Mucosa of stomach (tissue), 1 donor: ENCODE results near the gene MGAT4B.

Source experiments
- H3K27me3 ChIP-seq: one replicate; pipeline ENCODE4 v1.7.0; 2013; ENCODE audit warnings: mild to moderate bottlenecking, low read length; ENCODE audit not compliant: control insufficient read depth, insufficient read depth
- H3K36me3 ChIP-seq: one replicate; pipeline ENCODE4 v1.7.0; 2013; ENCODE audit warnings: low read length; ENCODE audit not compliant: control insufficient read depth, insufficient read depth
- H3K4me1 ChIP-seq: one replicate; pipeline ENCODE4 v1.7.0; 2013; ENCODE audit warnings: mild to moderate bottlenecking, low read length; ENCODE audit not compliant: control insufficient read depth, insufficient read depth
- H3K4me3 ChIP-seq: one replicate; pipeline ENCODE4 v1.7.0; 2013; ENCODE audit warnings: low read length
- H3K9ac ChIP-seq: one replicate; pipeline ENCODE4 v1.7.0; 2013; ENCODE audit warnings: mild to moderate bottlenecking, low read length, moderate library complexity
- H3K9me3 ChIP-seq: one replicate; pipeline ENCODE4 v1.7.0; 2013; ENCODE audit warnings: mild to moderate bottlenecking, low read length, moderate library complexity; ENCODE audit not compliant: control insufficient read depth
- donor health status: Pancreatic carcinoma.

MGAT4B gene

DNA sequence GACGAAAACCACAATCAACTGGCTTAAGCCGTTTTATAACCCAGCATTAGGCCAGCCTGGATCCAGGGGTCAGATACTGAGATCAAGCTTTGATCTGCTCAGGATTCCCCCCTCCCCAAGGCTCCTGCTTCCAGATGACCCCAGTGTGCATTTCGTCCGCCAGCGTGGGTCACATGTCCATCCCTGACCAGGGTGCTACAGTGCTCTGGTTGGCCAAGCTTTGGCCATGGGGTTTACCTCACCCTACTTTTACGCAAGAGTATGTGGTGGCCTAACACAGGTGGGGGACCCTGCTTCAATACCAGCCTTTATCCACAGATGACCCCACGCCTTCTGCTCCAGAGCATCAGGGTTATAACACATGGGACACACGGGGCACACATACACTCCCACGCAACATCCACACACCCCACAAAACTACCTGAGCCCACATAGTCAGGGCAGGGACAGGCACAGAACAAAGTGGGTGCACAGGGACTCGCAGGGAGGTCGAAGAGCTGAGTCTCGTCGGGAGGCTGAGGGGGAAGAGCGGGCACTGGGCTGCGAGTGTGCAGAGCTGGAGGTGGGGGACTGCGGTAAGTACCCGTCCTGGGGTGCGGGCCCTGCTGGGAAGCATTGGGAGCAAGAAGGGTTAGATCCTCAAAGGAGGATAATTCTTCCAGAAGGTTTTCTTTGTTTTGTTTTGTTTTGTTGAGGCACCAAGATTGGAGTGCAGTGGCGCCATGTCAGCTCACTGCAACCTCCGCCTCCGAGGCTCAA is 9.0 kb upstream of the MGAT4B start:
- Histone ChIP-seq H3K4me1 (peaks cover 31% of the 10 kb centered on the region), H3K9me3 (no peaks in the 10 kb centered on the region), H3K9ac (no peak overlapping the region), H3K4me3 (no peak overlapping the region), H3K36me3 (no peaks in the 10 kb centered on the region), H3K27me3 (no peaks in the 10 kb centered on the region)

DNA sequence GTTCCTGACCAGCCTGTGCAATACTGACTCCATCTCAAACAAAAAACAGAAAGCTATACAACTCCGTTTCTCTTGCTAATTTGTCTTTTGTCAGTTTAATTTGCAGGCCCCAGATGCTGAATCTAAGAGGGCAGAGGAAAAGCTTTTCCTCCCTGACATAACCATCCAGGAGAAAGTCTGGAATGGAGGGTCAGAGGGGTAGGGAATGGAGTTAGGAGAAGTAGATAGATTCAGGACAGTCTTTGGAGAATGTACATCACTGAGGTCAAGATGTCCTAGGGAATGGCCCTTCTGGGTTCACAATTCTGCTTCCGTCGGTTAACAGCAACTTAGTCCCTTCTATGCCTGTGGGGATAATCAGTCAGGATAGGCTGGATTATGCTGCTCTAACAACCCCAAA is 7.4 kb upstream of the MGAT4B start:
- no peaks in the 10 kb centered on the region for H3K36me3 ChIP-seq
- no peaks in the 10 kb centered on the region for H3K9me3 ChIP-seq
- peaks cover 16% of the 10 kb centered on the region for H3K4me1 ChIP-seq

DNA sequence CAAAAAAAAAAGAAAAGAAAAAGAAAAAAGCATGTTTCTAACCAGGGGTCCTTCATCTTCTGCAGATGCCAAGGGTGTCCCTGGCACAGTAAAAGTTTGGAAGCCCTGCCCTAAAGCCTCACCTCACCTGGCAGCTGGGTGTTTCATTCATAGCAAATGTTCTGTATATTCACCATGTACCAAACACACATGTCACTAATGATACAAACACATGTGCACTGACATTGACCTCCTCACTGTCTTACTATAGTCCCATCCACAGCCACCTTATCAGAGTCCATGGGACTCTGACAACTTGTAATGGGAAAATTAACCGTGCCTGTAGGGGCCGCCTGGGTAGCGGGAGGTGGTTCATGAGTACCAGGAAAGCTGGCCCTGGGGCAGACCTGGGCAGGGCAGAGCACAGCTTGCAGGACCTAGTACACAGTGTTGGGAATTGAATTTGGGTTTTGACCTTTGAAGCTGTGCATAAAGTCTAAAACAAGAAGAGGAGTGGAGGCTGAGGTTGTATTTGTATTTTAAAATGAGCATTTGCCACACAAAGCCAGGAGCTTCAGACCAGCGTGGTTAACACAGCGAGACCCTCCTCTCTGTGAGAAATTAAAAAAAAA is 6.4 kb upstream of the MGAT4B start:
- no peaks in the 10 kb centered on the region for H3K27me3 ChIP-seq
- H3K4me3 ChIP-seq = no peak overlapping the region
- H3K9me3 ChIP-seq = no peaks in the 10 kb centered on the region
- H3K4me1 ChIP-seq = peaks cover 11% of the 10 kb centered on the region
- H3K36me3 ChIP-seq = no peaks in the 10 kb centered on the region
- H3K9ac ChIP-seq = no peak overlapping the region

More for the DNA sequence above, 7.4 kb upstream of the MGAT4B start:
- no peak overlapping the region for H3K4me3 ChIP-seq
- H3K27me3 ChIP-seq = no peaks in the 10 kb centered on the region
- H3K9ac ChIP-seq = no peak overlapping the region

DNA sequence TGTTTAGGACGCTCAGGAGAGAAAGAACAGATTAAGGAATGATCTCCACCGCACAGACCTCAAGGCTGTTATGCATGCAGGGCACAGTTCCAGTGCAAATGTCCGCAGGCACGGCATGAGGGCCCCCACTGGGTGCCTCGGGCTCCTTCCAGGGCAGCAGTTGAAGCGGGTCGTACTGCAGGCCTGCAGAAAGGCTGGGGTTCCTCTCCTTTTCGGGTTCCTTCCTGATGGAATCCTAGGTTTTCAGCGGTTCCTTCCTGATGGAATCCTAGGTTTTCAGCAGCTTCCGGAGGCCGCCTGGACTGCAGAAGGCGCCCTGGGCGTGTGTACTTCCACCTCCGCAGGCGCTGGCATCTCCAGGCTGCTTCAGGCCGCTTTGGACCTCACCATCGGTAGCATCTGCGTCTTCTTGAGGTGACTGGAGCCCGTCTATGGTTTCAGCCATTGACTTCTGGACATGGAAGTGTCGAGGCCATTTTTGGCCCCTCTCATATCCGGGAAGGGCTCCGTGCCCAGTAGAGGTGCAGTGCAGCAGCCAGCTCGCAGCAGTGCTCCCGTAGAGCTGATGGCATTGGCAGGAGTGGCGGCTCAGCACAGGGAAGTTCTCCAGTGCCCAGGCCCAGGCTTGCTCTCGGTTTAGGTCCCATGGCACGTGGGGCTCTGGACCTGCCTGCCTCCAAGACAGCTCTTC is 5.6 kb upstream of the MGAT4B start:
- no peak overlapping the region for H3K9ac ChIP-seq
- no peaks in the 10 kb centered on the region for H3K27me3 ChIP-seq
- H3K4me1 ChIP-seq = peaks cover 9% of the 10 kb centered on the region
- no peaks in the 10 kb centered on the region for H3K9me3 ChIP-seq
- H3K4me3 ChIP-seq = no peak overlapping the region
- no peaks in the 10 kb centered on the region for H3K36me3 ChIP-seq

DNA sequence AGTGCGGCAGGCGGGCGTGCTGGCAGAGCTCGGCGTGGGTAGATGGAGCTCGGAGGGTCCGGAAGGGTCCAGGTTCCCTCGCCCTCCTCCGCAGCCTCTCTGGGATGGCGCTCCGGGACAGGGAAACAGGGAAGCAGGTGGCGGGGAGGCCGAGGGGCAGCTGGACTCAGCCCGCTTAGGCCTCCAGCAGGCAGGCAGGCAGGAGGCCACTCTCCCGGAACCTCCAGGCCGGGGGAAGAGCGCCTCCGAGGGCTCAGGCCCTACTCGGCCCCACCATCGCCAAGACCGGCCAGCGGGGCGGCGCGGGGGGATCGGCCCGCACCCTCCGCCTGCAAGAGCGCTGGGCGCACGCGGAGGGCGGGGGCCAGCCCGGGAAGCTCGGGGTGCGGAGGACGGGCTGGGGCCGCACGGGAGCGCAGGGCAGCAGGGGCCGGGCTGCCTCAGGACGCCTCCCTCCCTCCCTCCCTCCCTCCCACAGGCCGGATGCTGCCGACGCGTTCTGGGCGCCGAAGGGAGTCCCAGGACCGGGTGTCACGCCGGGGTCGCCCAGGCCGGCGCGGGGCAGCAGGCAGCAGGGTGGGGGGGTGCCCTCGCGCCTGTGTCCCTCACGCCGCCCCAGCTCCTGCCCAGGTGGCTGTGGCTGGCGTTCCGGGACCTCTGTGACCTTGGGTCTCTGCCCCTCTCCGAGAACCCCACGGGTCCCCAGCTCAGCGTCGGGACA is 977 bp downstream of the MGAT4B start:
- Histone ChIP-seq H3K27me3 (no peaks in the 10 kb centered on the region), H3K9ac (peak overlapping the region; percentile 56), H3K36me3 (peaks cover 3% of the 10 kb centered on the region), H3K4me1 (peaks cover 44% of the 10 kb centered on the region), H3K9me3 (no peaks in the 10 kb centered on the region), H3K4me3 (peak overlapping the region; percentile 10)

DNA sequence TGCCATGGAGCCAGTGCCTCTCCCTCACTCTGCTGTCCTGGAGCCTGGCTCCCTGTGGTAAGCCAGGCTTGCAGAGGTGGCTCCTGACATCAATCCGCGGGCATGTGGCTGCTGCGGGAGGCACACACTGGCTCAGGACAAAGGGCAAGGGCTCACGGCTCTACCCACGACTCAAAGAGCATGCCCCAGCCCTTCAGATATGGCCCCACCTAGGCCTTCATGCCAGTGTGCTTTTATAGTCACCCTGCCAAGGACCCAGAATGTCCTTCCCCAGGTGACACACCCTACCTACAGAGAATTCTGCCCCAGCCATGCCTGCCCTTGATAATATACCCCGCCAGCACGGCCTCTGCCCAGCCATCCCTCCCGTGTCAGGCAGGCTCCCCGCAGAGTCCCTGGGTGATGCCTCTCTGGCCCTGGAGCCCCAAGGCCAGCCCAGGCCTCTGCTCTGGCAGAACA is 1.6 kb downstream of the MGAT4B start:
- peaks cover 7% of the 10 kb centered on the region for H3K36me3 ChIP-seq
- no peaks in the 10 kb centered on the region for H3K27me3 ChIP-seq
- H3K4me1 ChIP-seq = peaks cover 44% of the 10 kb centered on the region
- H3K4me3 ChIP-seq = peak overlapping the region; percentile 10
- peak overlapping the region; percentile 56 for H3K9ac ChIP-seq
- H3K9me3 ChIP-seq = no peaks in the 10 kb centered on the region

DNA sequence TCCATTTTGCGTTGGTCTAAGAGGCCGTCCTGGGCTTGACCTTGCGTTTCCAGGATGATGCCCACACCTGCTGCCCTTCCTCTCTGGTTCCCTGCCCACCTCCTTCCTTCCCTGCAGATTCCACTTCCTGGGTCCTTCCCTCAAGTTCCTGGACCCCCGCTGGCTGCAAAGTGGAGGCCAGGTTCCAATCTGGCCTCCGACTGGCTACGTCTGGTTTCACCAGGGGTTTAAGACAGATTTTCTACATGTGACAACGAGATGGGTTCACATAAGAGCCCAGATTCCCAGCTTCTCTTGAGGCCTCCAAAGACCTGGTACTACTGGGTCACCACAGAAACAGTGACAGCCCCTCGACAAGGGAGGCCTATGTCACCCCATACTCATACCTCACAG is 2.1 kb downstream of the MGAT4B start:
- peak overlapping the region; percentile 56 for H3K9ac ChIP-seq
- H3K36me3 ChIP-seq = peaks cover 13% of the 10 kb centered on the region
- H3K27me3 ChIP-seq = no peaks in the 10 kb centered on the region
- H3K4me1 ChIP-seq = peaks cover 44% of the 10 kb centered on the region
- peak overlapping the region; percentile 10 for H3K4me3 ChIP-seq
- H3K9me3 ChIP-seq = no peaks in the 10 kb centered on the region

DNA sequence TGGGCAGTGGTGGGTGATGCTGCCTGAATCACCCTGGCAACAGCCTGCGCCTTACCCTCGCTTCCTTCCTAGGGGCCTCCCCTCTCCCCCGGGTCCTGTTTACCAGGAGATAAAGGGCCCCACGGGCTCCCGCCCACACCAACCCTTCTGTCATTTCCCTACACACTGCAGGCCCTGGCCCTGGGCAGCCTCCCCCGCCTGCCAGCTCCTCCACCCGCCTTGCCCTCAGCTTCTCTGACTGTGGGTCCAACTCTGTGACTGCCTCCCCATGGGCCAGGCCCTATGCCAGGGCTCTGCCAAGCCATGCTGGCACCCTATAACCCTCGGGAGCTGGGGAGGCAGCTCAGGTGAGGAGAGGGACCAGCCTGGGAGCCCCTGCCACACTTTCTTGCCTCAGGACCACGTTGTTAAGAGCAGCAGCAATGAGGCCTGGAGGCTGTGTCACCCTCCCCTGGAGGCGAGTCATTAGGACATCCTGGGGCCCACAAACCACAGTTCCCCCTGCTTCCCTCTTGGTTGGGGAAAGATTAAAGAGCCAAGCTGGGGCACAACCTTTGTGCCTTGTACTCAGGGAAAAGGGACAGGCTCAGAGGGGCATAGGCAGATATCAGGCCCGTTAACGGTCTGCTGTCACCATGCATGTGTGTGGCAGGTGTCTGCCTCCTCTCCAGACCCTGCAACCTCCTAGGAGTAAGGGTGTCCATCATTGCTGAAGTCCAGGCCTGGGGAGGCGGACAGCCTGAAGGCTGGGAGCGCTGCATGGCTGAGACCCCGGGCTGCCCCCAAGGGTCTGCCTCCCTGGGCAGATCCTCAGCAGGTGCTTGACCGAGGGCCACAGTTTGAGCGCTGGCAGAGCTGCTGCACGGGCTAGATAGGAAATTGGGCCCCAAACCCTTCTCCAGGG is 2.8 kb downstream of the MGAT4B start:
- Histone ChIP-seq H3K27me3 (no peaks in the 10 kb centered on the region), H3K4me3 (peak overlapping the region; percentile 10), H3K9ac (peak overlapping the region; percentile 56), H3K36me3 (peaks cover 18% of the 10 kb centered on the region), H3K9me3 (no peaks in the 10 kb centered on the region), H3K4me1 (peaks cover 44% of the 10 kb centered on the region)

DNA sequence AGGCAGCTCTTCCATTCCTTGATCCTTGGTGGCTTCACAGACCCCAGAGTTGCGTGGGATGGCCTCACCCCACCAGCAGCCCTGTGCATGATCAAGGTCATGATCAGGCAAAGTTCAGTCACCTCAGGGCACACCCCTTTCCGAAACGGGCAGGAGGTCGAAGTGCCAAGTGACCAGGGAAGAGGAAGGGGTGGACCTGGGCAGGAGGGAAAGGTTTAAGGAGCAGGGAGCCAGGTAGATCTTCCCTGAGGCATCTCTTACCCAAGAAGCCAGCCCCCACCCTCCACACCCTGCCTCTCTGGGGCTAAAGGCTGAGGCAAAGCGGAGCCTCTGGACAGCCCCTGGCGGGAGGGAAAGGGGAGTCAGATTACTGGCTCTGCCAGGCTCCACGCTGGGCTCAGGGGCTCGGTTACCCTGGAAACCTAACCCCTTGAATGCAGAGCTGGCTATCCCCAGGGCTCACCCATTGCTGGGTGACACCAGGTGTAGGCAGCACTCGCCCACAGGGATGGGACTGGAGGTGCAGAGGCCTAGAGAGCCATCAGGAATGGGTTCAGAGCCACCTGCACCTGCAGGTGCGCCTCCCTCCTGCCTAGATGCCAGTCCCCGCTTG is 3.6 kb downstream of the MGAT4B start:
- peaks cover 41% of the 10 kb centered on the region for H3K4me1 ChIP-seq
- no peak overlapping the region for H3K4me3 ChIP-seq
- H3K9ac ChIP-seq = peak overlapping the region; percentile 39
- H3K9me3 ChIP-seq = no peaks in the 10 kb centered on the region
- no peaks in the 10 kb centered on the region for H3K27me3 ChIP-seq
- peaks cover 27% of the 10 kb centered on the region for H3K36me3 ChIP-seq

DNA sequence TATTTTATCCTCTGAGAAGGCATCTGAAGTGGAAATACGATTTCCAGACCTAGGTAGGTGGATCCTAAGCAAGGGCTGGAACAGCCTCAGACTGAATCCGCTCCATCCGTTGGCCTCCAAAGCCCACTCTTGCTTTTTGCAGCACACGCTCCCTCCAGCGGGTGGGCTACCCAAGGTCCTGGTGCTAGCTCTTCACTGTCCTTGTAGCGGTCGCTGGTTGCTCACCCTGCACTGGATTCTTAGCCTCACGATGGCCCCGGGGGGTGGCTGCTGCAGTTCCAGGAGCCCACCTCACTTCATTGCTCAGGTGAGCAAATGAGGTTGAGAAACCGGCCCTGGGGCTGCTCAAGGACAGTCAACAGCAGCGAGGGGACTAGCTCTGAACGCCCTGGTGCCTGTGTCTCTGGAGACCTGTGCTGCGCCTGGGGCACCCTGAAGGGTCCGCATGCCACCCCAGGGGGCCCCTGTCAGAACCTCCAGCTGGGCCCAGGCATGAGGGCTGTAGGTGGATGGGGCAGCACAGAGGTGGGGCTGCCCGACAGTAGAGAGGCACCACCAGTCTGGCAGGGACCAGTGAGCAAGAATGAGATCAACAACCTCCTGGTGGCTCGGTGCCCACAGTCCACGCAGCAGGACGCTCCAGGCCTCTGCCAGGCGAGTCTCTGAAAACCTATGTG is 4.3 kb downstream of the MGAT4B start:
- no peaks in the 10 kb centered on the region for H3K27me3 ChIP-seq
- H3K4me3 ChIP-seq = no peak overlapping the region
- H3K4me1 ChIP-seq = peaks cover 36% of the 10 kb centered on the region
- H3K9me3 ChIP-seq = no peaks in the 10 kb centered on the region
- H3K36me3 ChIP-seq = peaks cover 34% of the 10 kb centered on the region
- H3K9ac ChIP-seq = peak overlapping the region; percentile 39
